C4-2B (cell line): ENCODE data around the gene NFATC3.
"Not testable (repeated sequence)": the region's sequence is repeated elsewhere in the genome, so short reads cannot be mapped to it uniquely, and the experiment has no call there.

Experiments used
- CTCF ChIP-seq: fragments of 450-650 bp; conservative IDR thresholded peaks from 2 replicates; pipeline ENCODE4 v1.5.1; 2017; ENCODE audit warnings: mild to moderate bottlenecking
- ZFX ChIP-seq: fragments of 450-650 bp; IDR thresholded peaks from 2 replicates; pipeline ENCODE4 v1.6.1; 2017

- not testable (repeated sequence) for TF ChIP-seq CTCF, ZFX
Observed at GRCh38 chr16:68120496-68120895, 35.3 kb downstream of the NFATC3 start.
